ENCODE results near the gene CD200.

DNA sequence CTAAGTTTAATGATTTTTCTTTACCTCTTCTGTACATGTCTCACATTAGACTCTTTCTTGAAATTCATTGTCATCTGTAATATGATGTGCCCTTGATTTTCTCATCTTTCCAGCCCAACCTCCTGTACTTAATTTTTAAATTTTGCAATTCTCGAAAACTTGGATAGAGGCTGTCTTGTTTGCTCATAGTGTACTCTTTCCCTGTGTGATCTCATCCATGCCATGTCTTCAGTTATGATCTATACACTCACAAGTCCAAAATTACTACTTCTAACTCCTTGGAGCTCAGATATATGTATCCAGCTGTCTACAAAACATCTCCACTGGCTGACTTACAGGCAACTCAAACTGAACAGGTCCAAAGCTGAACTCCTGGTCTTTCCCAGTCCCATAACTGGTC is 42.2 kb downstream of the CD200 start:
- TF ChIP-seq EP300 (IDR thresholded peaks at IDR 0.05; ENCODE audit: borderline replicate concordance in 1 of 2, control insufficient read depth in 1 of 2, low read depth in 2 of 2, low read length in 2 of 2) (no peak), SMARCA5 (IDR thresholded peaks at IDR 0.05) (no peak), POLR2A (IDR thresholded peaks at IDR 0.05; ENCODE audit: low read depth, low read length) (no peak), ZNF24 (IDR thresholded peaks at IDR 0.05) (no peak), ZBTB33 (IDR thresholded peaks at IDR 0.05) (no peak), ZNF274 (IDR thresholded peaks at IDR 0.05; ENCODE audit: insufficient read depth, insufficient read length) (no peak), SPI1 (IDR thresholded peaks at IDR 0.05; ENCODE audit: borderline replicate concordance, insufficient read depth, low read depth, low read length) (no peak), MXI1 (IDR thresholded peaks at IDR 0.05; ENCODE audit: low read depth, low read length) (no peak)
- TF ChIP-seq, protein P1, sequence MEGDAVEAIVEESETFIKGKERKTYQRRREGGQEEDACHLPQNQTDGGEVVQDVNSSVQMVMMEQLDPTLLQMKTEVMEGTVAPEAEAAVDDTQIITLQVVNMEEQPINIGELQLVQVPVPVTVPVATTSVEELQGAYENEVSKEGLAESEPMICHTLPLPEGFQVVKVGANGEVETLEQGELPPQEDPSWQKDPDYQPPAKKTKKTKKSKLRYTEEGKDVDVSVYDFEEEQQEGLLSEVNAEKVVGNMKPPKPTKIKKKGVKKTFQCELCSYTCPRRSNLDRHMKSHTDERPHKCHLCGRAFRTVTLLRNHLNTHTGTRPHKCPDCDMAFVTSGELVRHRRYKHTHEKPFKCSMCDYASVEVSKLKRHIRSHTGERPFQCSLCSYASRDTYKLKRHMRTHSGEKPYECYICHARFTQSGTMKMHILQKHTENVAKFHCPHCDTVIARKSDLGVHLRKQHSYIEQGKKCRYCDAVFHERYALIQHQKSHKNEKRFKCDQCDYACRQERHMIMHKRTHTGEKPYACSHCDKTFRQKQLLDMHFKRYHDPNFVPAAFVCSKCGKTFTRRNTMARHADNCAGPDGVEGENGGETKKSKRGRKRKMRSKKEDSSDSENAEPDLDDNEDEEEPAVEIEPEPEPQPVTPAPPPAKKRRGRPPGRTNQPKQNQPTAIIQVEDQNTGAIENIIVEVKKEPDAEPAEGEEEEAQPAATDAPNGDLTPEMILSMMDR (IDR thresholded peaks at IDR 0.05 in 2 of 3, conservative IDR thresholded peaks at IDR 0.05 in 1 of 3; ENCODE audit: control insufficient read depth in 2 of 3, extremely low read depth in 1 of 3, insufficient read depth in 1 of 3, low read depth in 3 of 3, low read length in 3 of 3): no peak
- TF ChIP-seq, protein P2, sequence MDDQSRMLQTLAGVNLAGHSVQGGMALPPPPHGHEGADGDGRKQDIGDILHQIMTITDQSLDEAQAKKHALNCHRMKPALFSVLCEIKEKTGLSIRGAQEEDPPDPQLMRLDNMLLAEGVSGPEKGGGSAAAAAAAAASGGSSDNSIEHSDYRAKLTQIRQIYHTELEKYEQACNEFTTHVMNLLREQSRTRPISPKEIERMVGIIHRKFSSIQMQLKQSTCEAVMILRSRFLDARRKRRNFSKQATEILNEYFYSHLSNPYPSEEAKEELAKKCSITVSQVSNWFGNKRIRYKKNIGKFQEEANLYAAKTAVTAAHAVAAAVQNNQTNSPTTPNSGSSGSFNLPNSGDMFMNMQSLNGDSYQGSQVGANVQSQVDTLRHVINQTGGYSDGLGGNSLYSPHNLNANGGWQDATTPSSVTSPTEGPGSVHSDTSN (IDR thresholded peaks at IDR 0.05; ENCODE audit: insufficient replicate concordance, low read depth, low read length): no peak

All from GM12878 (cell line).